ENCODE measurements around the gene CCDC30. TPM values are rescaled to one million over a fixed set of nuclear protein-coding genes. Genes with fewer than 3 reads are reported as not detected.

The CCDC30 gene
- total and polyA plus RNA-seq, 10 of the 15 experiments (the other 5 are each of a cell fraction or from before 2014, with no cell fraction given) = 0.46 to 1.8 (median 1.0) TPM

DNA sequence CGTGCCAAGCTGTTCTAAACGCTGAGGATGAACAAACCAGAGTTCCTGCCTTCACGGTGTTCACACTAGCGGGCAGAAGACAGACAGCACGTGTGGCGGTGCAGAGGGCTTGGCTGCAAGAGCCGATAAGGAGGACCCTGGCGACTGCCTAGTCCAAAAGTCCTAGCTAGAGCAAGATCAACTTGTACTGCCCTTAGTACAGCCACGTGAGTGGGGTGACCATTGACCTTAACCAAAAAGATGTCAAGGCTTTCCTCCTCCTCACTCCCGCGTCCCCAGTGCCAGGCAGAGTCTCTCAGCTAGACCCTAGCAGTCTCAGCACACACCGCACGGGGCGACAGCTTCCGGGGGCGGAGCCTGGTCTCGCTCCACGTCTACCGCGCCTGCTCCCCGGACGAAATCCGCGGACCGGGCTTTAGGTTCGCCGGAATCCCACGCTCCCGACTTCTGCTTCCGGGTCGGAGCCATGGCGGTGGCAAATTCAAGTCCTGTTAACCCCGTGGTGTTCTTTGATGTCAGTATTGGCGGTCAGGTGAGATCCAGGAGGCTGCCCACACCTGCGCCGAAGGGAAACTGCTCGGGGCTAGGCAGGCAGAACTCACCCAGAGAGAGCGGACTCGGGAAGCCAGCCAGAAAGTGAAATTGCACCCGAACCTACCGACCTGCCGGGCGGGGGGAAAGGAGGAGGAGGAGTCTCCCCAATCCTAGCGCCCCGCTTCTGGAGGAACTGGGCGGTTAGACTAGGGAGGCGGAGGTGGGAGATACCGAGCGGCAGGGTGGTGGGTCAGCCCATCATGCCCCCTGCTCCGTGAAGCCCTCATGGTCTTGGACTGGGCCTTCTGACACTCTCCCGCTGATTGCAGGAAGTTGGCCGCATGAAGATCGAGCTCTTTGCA lies 195.1 kb downstream of the CCDC30 start, which contains the start of gene PPIH (continued):
- TF ChIP-seq, protein P1, sequence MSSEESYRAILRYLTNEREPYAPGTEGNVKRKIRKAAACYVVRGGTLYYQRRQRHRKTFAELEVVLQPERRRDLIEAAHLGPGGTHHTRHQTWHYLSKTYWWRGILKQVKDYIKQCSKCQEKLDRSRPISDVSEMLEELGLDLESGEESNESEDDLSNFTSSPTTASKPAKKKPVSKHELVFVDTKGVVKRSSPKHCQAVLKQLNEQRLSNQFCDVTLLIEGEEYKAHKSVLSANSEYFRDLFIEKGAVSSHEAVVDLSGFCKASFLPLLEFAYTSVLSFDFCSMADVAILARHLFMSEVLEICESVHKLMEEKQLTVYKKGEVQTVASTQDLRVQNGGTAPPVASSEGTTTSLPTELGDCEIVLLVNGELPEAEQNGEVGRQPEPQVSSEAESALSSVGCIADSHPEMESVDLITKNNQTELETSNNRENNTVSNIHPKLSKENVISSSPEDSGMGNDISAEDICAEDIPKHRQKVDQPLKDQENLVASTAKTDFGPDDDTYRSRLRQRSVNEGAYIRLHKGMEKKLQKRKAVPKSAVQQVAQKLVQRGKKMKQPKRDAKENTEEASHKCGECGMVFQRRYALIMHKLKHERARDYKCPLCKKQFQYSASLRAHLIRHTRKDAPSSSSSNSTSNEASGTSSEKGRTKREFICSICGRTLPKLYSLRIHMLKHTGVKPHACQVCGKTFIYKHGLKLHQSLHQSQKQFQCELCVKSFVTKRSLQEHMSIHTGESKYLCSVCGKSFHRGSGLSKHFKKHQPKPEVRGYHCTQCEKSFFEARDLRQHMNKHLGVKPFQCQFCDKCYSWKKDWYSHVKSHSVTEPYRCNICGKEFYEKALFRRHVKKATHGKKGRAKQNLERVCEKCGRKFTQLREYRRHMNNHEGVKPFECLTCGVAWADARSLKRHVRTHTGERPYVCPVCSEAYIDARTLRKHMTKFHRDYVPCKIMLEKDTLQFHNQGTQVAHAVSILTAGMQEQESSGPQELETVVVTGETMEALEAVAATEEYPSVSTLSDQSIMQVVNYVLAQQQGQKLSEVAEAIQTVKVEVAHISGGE (CRISPR knock-in tag; IDR thresholded peaks at IDR 0.05) = peak; percentile 68
- no peak for TF ChIP-seq MEF2A (IDR thresholded peaks at IDR 0.05; ENCODE audit: insufficient read depth, low read depth, low read length)
- peak; percentile 80 for TF ChIP-seq HCFC1 (IDR thresholded peaks at IDR 0.05; ENCODE audit: low read length)
- TF ChIP-seq, protein P2, sequence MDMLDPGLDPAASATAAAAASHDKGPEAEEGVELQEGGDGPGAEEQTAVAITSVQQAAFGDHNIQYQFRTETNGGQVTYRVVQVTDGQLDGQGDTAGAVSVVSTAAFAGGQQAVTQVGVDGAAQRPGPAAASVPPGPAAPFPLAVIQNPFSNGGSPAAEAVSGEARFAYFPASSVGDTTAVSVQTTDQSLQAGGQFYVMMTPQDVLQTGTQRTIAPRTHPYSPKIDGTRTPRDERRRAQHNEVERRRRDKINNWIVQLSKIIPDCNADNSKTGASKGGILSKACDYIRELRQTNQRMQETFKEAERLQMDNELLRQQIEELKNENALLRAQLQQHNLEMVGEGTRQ (IDR thresholded peaks at IDR 0.05; ENCODE audit: borderline replicate concordance, low read depth, low read length) = no peak; the same call in 1 of the 2 replicates
- TF ChIP-seq BCL11A (IDR thresholded peaks at IDR 0.05; ENCODE audit: low read depth, low read length) = no peak
- TF ChIP-seq POLR2AphosphoS5 (IDR thresholded peaks at IDR 0.05; ENCODE audit: low read length) = peak; percentile 86
- TF ChIP-seq MTA3 (IDR thresholded peaks at IDR 0.05; ENCODE audit: borderline replicate concordance, low read length) = no peak
- peak; percentile 87; the same call in 1 of the 2 replicates for TF ChIP-seq SMAD5 (IDR thresholded peaks at IDR 0.05; ENCODE audit: low read depth)
- peak; percentile 53 for TF ChIP-seq SIX5 (IDR thresholded peaks at IDR 0.05; ENCODE audit: low read depth, low read length, severe bottlenecking)
- TF ChIP-seq, protein P3, sequence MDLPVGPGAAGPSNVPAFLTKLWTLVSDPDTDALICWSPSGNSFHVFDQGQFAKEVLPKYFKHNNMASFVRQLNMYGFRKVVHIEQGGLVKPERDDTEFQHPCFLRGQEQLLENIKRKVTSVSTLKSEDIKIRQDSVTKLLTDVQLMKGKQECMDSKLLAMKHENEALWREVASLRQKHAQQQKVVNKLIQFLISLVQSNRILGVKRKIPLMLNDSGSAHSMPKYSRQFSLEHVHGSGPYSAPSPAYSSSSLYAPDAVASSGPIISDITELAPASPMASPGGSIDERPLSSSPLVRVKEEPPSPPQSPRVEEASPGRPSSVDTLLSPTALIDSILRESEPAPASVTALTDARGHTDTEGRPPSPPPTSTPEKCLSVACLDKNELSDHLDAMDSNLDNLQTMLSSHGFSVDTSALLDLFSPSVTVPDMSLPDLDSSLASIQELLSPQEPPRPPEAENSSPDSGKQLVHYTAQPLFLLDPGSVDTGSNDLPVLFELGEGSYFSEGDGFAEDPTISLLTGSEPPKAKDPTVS (IDR thresholded peaks at IDR 0.05; ENCODE audit: low read depth, low read length) = no peak
- TF ChIP-seq NFXL1 (IDR thresholded peaks at IDR 0.05; ENCODE audit: borderline replicate concordance) = no peak

Data from GM12878 (cell line).